Mucosa of rectum (tissue), 2 donors: Measurements from ENCODE around the gene ASCL2.

Experiments
- H3K27ac ChIP-seq, 2 donors: one replicate each; pipeline ENCODE4 v1.7.0; 2013; ENCODE audit warnings: inconsistent platforms in 2 of 2, low read depth in 2 of 2, low read length in 2 of 2
- H3K27me3 ChIP-seq, 2 donors: one replicate each; pipeline ENCODE4 v1.7.0; 2013; ENCODE audit warnings: low read length in 2 of 2; ENCODE audit not compliant: control insufficient read depth in 2 of 2, insufficient read depth in 2 of 2
- H3K36me3 ChIP-seq, 2 donors: one replicate each; pipeline ENCODE4 v1.7.0; 2013; ENCODE audit warnings: low read length in 2 of 2; ENCODE audit not compliant: control insufficient read depth in 2 of 2, insufficient read depth in 2 of 2
- H3K4me1 ChIP-seq, 2 donors: one replicate each; pipeline ENCODE4 v1.7.0; 2013; ENCODE audit warnings: low read length in 2 of 2, mild to moderate bottlenecking in 1 of 2; ENCODE audit not compliant: control insufficient read depth in 2 of 2, insufficient read depth in 2 of 2
- H3K4me3 ChIP-seq, 2 donors: one replicate each; pipeline ENCODE4 v1.7.0; 2013; ENCODE audit warnings: low read length in 2 of 2
- H3K9ac ChIP-seq, 2 donors: one replicate each; pipeline ENCODE4 v1.7.0; 2013; ENCODE audit warnings: low read length in 2 of 2, low read depth in 1 of 2, mild to moderate bottlenecking in 1 of 2
- H3K9me3 ChIP-seq, 2 donors: one replicate each; pipeline ENCODE4 v1.7.0; 2013; ENCODE audit warnings: low read length in 2 of 2; ENCODE audit not compliant: control insufficient read depth in 2 of 2
- donor health status: healthy.
- donor health status: Normal muscosa, but diverticular disease.

The ASCL2 gene

DNA sequence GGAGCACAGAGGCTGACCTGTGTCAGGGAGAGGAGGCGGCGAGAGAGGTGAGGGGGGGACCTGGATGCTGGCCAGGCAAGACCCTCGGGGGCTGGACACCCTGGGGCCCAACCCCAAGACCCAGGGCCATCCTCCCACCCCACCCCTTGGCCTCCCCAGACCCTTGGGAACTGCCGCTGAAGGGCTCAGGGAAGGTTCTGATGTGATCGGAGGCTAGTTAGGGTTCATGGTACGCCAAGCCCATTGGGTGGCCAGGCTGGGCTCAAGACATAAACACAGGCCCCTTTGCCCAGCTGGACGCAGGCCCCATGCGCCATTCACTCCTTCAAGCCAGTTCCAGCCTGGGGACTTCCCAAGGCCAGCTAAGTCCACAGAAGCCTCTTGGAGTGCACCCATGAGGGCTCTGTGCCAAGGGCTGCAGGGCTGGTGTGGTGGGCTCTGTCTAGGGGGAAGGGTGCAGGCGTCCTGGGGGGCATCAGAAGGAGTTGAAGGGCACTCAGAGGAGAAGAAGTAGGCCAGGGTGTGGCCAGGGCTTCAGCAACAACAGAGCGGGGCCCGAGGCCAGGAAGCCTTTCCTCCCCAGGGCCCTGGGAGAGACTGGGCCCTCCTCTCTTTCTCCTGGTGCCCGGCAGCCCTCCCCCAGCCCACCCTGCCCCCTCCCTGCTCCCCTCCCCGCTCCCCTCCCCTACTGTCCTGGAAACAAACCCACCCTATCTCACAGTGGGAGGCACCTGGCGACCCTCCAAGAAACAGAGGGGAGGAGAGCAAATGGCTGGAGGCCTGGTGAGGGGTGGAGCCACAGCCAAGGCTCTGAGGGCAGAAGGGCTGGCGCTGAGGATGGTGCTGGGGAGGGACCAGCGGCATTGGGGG, 44.4 kb upstream of the ASCL2 start:
- Histone ChIP-seq H3K9ac (no peak overlapping the region), H3K4me3 (no peak overlapping the region), H3K36me3 (no peaks in the 10 kb centered on the region), H3K27ac (peak overlapping the region; percentile 58 to 75), H3K9me3 (no peaks in the 10 kb centered on the region), H3K4me1 (peaks cover 4 to 9% of the 10 kb centered on the region in 2 donors), H3K27me3 (peaks cover 0 to 2% of the 10 kb centered on the region in 2 donors)

- H3K9me3 ChIP-seq, result no peaks in the 10 kb centered on the region
- H3K36me3 ChIP-seq, result no peaks in the 10 kb centered on the region
- no peak overlapping the region for H3K9ac ChIP-seq
- peaks cover 4 to 9% of the 10 kb centered on the region in 2 donors for H3K4me1 ChIP-seq
- H3K27me3 ChIP-seq, result peaks cover 0 to 2% of the 10 kb centered on the region in 2 donors
- H3K4me3 ChIP-seq, result no peak overlapping the region
- H3K27ac ChIP-seq, result peak overlapping the region; percentile 58 to 75
Measured at GRCh38 chr11:2314136-2314524, 43.7 kb upstream of the ASCL2 start.

- H3K9ac ChIP-seq, result no peak overlapping the region
- H3K4me1 ChIP-seq, result peaks cover 4 to 9% of the 10 kb centered on the region in 2 donors
- H3K4me3 ChIP-seq, result no peak overlapping the region
- no peaks in the 10 kb centered on the region for H3K9me3 ChIP-seq
- H3K27ac ChIP-seq, result no peak overlapping the region
- peaks cover 0 to 2% of the 10 kb centered on the region in 2 donors for H3K27me3 ChIP-seq
- no peaks in the 10 kb centered on the region for H3K36me3 ChIP-seq
Measured at GRCh38 chr11:2313051-2313951, 42.9 kb upstream of the ASCL2 start.

DNA sequence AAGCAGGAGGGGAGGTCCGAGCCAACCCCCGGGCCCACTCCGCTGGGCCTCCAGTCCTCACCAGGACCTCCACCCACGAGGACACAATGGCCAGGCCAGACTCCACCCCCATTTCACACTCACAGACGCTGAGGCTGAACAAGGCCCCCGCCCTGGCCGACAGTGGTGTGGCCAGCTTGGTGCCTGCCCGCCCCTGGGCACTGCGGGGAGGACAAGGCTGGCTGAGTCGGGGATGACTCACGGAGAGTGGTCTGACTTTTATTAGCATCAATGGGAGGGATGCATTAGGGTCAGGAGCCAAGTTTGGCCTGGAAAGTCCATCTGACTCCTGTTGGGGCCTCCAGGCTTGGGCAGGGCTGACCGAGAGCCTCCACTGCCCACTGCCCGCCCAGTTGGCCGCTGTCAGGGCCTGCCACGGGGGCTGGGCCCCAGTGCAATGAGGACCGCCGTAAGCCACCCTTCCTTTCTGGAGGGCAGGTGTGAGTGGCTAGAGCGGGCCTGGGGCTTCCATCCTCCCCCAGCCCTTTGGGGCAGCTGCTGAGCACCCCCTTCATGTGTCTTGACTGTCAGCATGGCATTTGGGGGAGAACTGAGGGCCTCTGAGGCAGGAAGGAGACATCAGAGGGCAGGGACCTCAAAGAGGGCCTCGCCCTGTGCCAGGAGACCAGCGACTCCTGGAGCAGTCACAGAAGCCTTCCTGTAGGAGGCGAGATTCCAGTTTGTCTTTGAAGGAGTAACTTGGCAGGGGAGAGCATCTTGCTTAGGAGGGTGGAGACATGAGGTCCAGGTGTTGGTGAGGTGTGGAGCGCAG, 42.0 kb upstream of the ASCL2 start:
- H3K36me3 ChIP-seq, result no peaks in the 10 kb centered on the region
- H3K4me1 ChIP-seq, result peaks cover 4 to 9% of the 10 kb centered on the region in 2 donors
- H3K27ac ChIP-seq, result peak overlapping the region in 1 of 2 donors; percentile 16
- no peak overlapping the region for H3K9ac ChIP-seq
- H3K27me3 ChIP-seq, result peaks cover 0 to 2% of the 10 kb centered on the region in 2 donors
- H3K4me3 ChIP-seq, result no peak overlapping the region
- no peaks in the 10 kb centered on the region for H3K9me3 ChIP-seq

DNA sequence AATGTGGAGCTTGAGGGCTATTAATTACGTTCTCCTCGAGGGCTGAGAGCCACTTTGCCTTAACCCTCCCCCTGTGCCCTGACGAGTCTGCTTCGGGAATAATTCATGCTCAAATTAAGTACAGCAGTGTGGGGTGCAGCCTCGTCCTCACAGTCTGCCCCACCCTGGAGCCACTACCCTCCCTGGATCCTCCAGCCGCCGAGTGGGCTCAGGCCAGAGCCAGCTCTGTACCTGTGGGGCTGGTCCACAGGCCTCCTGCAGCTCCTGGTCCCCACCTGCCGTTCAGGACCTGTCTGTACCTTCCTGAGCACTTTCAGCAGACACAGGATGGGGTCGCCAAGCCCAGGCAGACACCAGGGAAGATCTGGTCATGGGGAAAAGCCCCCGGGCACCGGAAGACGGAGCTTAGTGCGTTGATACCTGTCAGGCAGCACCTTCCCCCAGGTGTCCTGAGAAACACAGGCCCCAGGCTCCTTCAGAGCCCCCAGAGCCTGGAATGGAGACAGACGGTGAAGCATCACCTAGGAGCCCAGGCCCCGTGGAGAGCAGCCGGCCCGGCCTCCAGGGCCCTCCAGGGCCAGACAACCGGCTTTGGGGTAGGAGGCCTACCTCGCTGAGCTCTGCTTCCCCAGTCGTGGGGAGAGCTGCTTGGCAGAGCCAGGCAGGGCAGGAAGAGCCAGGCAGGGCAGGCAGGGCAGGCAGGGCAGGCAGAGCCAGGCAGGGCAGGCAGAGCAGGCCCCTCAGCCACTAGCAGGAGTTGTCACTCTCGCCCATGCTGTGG, 41.2 kb upstream of the ASCL2 start:
- H3K4me1 ChIP-seq, result peaks cover 7 to 16% of the 10 kb centered on the region in 2 donors
- no peak overlapping the region for H3K4me3 ChIP-seq
- peaks cover 0 to 2% of the 10 kb centered on the region in 2 donors for H3K27me3 ChIP-seq
- H3K36me3 ChIP-seq, result no peaks in the 10 kb centered on the region
- H3K9ac ChIP-seq, result no peak overlapping the region
- peak overlapping the region in 1 of 2 donors; percentile 16 for H3K27ac ChIP-seq
- no peaks in the 10 kb centered on the region for H3K9me3 ChIP-seq

DNA sequence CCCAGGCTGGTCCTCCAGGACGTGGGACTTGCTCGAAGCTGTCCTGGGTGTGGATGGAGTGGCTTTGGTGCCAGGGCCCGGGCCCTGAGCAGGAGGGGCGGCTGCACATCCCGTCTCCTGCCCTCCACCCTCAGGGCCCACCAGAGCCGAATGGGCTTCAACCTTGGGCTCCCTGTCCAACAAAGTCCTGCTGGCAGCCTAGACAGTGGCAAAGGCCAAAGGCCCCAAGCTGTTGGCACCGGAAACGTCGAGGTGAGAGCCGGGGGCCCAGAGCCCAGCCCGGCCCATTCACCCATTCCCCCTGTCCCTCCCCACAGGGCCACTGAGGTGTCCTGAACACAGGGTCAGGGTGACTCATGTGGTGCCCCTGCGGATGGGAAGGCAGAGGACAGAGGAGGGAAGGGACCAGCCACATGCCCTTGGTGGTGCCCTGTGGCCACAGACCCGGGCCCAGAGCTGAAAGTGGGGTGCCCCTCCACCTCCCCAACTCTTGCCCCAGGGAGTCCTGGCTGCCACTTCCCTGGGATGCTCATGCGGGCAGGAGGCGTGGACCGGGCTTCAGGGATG, 40.5 kb upstream of the ASCL2 start:
- H3K4me1 ChIP-seq, result peaks cover 9 to 17% of the 10 kb centered on the region in 2 donors
- no peak overlapping the region for H3K27ac ChIP-seq

DNA sequence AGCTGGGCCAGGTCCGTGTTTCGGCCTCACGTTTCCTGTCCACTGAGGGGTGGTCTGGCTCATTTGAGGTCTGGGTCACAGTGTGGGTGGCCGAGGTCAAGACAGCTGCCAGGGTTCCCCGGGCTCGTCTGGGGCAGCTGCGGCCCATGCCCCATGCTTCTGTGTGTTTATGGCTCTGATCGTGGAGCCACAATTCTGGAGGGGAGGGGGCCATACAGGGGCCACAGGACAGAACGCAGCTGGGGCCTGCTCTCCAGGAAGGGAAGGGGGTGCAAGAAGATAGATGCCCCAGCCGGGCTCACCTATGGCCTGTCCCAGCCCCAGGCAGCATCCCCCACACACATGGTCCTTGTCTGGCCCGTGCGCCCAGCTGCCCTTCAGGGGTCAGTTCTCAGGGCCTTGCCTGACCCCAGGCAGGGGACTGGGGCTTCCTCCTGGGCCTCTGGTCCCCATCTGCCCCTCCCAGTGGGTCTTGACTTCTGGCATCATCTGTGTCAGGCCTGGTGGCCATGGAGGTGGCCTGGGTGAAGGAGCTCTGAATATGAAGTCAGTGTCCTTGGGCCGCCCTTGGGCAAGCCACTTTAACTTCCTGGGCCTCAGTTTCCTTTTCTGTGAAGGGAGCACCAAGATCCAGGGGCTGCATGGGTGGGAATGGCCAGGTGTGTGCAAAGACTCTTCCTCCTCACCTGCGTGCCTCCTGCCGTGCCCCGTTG, 39.8 kb upstream of the ASCL2 start:
- H3K27ac ChIP-seq, result no peak overlapping the region
- no peak overlapping the region for H3K9ac ChIP-seq
- H3K36me3 ChIP-seq, result no peaks in the 10 kb centered on the region
- H3K9me3 ChIP-seq, result no peaks in the 10 kb centered on the region
- no peak overlapping the region for H3K4me3 ChIP-seq
- H3K4me1 ChIP-seq, result peaks cover 15 to 22% of the 10 kb centered on the region in 2 donors
- peaks cover 0 to 2% of the 10 kb centered on the region in 2 donors for H3K27me3 ChIP-seq

More for the DNA sequence above, 40.5 kb upstream of the ASCL2 start:
- Histone ChIP-seq H3K9ac (no peak overlapping the region), H3K27me3 (peaks cover 0 to 2% of the 10 kb centered on the region in 2 donors), H3K4me3 (no peak overlapping the region), H3K9me3 (no peaks in the 10 kb centered on the region), H3K36me3 (no peaks in the 10 kb centered on the region)

GRCh38 chr11:2309251-2310072, 39.1 kb upstream of the ASCL2 start:
- H3K9me3 ChIP-seq, result no peaks in the 10 kb centered on the region
- no peak overlapping the region for H3K27ac ChIP-seq
- no peak overlapping the region for H3K4me3 ChIP-seq
- no peaks in the 10 kb centered on the region for H3K36me3 ChIP-seq
- H3K27me3 ChIP-seq, result peaks cover 0 to 2% of the 10 kb centered on the region in 2 donors
- no peak overlapping the region for H3K9ac ChIP-seq
- peaks cover 15 to 18% of the 10 kb centered on the region in 2 donors for H3K4me1 ChIP-seq
